Transverse colon (tissue), 4 donors: Measurements from ENCODE around the gene BNIP5.

Experiments
- CTCF ChIP-seq, 5 experiments: fragments of 200-600 bp in 3 of 5; fragments of 450-650 bp in 2 of 5; sonication (generic) in 3 of 5; IDR thresholded peaks; 1 replicate in 2 of 5; 2 replicates in 3 of 5; pipeline ENCODE4 v1.5.1; 2016 to 2017; ENCODE audit warnings: antibody characterized with exemption in 5 of 5, inconsistent platforms in 3 of 5, mild to moderate bottlenecking in 2 of 5, moderate library complexity in 1 of 5
- POLR2AphosphoS5 ChIP-seq, 3 donors: sonication (generic); formaldehyde crosslinking; IDR thresholded peaks; one replicate each; pipeline ENCODE4 v1.6.1; 2016; ENCODE audit warnings: antibody characterized with exemption in 3 of 3

DNA sequence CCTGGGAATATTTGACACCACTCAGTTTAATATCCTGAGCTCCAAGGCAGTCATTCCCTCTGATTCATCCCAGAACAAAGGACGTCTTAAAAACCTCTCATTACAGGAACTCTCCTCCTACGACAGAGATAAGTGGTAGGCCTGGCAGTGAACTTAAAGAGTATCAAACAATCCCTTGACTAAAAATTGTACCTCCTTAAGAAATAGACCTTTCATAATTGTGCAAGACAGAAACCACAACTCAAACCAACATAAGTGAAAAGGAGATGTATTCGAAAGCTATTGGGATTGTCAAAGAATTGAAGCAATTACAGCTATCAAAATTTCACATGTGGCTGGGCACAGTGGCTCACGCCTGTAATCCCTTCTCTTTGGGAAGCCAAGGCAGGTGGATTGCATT lies 19.1 kb upstream of the BNIP5 start:
- TF ChIP-seq CTCF (IDR thresholded peaks at IDR 0.05) (no peak), POLR2AphosphoS5 (IDR thresholded peaks at IDR 0.05) (no peak)
